ENCODE results near the gene WFDC10A.
"Not testable (repeated sequence)": the region's sequence is repeated elsewhere in the genome, so short reads cannot be mapped to it uniquely, and the experiment has no call there.

The WFDC10A gene

DNA sequence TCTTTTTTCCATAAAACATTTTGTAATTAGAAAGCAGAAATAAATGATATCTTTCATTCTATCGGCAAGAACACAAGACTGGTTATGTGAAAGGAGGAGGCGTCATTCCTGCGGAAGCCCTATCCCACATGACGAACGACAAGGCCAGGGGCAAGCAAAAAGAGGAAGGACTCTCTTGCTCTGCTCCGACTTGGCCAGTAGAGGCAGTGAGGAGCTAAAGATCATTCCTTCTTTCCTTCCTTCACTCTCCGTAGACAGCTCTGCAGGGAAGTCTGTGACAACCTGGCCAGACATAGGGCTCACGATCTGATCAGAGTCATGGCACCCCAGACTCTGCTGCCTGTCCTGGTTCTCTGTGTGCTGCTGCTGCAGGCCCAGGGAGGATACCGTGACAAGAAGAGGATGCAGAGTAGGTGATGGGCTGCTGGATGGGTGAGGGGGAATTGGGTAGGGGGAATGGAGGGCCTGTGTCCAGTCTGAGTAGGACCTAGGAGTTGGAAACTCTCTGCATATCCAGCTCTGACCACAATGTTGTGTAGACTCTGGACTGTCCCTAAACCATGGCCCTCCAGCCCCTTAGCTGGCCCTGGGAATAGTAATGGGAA, at the start of gene WFDC10A:
Gene WFDC10A (plus strand): TSS at position 244 of the 605 bp plus-strand sequence. CDS start 75 bp downstream, at position 319.
- DNase-seq: no peak

DNA sequence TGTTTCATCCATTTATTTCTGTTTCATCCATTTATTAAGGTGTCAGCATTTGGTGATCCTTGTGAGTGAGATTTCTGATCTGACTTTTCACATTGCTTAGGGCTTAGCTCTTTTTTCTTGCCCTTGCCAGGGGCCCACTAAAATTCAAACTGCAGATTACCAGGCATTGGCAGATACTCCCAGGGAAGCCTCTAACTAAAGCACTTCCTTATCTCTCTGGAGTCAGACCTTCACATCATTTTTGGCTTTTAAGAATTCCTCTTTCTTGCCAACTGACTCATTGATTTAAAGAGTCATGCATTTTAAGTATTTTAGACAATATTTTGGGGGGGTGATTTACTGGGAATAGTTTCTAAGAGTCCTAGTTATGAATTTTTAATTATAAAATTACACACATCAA, 47.8 kb upstream of the WFDC10A start:
- DNase-seq: no peak

DNA sequence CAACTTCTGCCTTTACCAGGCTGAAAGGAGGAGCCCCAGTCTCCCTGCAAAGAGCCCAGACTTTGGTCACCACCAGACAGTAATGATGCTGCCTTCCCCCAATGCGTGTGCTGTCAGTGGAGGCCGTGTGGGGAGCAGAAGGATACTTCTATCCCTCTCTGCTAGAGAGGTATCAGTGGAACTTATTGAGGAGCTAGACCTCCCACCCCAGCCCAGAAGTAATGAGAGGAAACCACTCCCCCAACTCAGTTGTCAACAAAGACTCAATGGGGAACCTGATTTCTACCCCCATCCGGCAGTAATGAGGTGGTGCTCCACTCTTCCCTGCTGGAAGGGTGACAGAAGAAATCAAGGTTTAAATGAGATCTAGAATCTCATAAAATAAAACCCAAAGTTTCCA, 46.0 kb upstream of the WFDC10A start:
- no peak for DNase-seq

DNA sequence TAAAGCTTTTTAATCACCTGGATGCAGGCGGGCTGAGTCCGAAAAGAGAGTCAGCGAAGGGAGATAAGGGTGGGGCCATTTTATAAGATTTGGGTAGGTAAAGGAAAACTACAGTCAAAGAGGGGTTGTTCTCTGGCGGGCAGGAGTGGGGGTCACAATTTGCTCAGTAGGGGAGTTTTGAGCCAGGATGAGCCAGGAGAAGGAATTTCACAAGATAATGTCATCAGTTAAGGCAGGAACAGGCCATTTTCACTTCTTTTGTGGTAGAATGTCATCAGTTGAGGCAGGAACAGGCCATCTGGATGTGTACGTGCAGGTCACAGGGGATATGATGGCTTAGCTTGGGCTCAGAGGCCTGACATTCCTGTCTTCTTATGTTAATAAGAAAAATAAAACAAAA, 45.2 kb upstream of the WFDC10A start:
- not testable (repeated sequence) for DNase-seq

DNA sequence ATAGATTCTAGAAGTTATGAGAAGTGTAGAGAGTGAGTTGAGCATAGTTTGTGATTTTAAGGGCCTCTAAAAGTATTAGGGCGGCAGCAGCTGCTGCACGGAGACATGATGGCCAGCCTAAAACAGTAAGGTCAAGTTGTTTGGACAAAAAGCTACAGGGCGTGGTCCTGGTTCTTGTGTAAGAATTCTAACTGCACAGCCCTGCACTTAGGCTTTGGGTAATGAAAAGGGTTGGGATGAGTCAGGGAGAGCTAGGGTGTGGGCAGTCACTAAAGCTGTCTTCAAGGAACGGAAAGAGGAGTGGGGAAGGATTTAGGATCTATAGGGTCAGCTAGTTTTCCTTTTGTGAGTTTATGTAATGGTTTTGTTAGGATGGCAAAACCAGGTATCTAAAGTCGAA, 43.6 kb upstream of the WFDC10A start:
- not testable (repeated sequence) for DNase-seq

DNA sequence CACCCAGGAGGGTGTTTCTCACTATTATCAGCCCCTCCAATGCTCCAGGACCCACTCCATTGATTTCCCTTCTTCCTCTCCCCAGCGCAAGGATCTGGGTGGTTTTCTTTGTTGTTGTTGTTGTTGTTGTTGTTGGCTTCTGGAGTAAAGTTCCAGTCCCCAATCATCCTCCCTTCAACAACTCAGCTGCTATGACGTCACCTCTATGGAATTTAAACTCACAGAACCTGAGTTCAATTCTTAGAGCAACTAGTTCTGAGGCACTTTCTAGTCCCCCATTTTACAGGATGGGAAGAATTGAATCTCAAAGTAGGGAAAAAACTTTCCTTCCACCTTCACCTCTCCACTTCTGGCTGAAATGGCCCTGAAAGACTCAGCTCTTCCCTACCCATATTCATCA, 40.7 kb upstream of the WFDC10A start:
- no peak for DNase-seq

DNA sequence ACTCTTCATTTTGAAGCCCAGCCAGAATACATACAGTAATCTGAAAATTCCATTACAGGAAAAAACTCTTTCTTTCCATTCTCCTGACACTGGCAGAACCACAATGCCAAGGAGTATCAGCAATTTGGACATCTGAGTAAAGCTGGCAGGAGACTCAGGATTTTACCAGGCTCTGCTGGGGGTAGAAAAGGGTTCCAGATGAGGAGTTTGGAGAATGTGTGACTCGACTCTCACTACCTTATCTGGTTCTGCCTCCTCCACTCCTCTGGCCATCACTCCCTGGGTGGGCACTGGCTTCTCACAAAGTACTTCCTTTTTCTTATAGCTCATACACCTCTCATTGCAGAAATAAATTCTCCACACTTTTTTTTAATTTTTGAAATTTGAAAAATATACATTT, 39.8 kb upstream of the WFDC10A start:
- DNase-seq: no peak

DNA sequence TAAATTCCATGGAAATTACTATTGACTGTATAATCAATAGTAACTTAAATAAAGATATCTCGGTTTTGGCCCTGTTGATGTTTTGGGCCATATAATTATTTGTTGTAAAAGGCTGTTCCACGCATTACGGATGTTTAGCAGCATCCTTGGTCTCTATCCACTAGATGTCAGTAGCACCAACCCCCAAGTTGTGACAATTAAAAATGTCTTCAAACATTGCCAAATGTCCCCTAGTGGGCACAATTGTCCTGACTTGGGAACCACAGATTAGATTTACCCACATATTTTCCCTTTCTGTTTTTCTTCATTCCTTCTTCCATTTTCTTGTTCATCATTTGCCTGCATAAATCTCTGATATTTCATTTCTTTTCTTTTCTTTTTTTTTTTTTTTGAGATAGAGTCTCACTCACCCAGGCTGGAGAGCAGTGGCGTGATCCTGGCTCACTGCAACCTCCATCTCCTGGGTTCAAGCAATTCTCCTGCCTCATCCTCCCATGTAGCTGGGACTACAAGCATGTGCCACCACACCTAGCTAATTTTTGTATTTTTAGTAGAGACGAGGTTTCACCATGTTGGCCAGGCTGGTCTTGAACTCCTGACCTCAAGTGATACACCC, 36.9 kb upstream of the WFDC10A start:
- no peak for DNase-seq

DNA sequence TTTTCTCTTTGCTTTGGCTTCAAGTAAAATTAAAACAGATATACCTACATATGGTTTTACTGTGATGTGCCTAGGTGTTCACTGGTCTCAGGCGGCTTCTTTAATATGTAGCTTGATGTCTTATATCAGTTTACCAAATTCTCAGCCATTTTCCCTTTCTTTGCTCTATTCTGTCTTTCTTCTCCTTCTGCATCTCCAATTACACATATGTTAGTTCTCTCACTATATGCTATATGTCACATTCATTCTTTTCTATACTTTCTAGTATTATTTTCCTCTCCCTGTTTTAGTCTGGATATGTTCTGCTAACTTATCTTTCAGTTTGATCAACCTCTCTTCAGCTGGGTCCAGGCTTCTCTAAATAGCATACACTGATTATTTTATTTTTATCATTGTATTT, 36.0 kb upstream of the WFDC10A start:
- no peak for DNase-seq

DNA sequence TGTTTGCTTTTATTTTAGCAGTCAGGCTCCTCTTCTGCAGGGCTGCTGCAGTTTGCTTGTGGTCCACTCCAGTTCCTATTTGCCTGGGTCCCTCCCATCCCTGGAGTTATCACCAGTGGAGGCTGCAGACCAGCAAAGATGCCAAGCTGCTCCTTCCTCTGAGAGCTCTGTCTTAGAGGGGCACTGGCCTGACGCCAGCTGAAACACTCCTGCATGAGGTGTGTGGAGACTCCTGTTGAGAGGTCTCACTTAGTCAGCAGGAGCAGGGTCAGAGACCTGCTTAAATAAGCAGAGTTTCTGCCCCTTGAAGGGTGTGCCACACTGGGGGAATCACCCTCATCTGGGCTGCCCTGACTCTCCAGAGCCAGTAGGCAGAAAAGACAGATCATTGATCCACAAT, 34.3 kb upstream of the WFDC10A start:
- no peak for DNase-seq

DNA sequence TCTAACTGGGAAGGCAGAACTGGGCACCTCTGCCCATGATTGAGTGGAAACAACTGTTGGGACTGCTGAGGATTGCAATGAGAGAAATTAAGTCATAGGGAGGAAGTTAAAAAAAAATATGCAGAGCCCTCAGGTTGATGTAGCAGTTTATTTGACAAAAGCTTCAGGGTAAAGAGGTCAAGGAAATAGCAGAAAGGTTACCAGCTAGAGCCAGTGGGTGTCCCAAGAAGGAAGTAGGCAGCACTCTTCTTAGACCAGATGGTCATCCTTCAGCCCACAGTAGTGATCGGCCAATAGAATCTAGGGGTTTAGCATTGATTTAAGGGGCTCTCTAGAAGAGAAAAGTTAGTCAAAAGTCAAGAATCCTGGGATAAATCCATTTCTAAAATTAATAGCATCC, 21.7 kb upstream of the WFDC10A start:
- DNase-seq: no peak

DNA sequence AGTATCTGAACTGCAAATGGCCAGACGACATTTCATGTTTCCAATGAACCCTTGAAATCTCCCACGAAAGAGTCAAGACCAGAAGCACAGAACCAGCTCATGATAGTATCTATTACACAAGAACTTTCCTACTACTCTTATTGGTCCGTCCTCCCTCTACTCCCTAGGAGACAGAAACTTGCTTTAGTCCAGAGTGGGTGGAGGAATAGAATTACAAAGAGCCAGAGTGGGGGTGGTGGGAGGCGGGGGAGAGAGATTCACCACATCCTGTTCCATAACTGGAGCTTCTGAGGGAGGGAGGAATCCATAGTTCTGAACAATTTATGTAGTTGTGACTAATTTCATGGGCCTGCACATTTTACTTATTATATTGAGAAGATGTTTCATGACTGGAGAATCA, 18.5 kb upstream of the WFDC10A start:
- no peak for DNase-seq

DNA sequence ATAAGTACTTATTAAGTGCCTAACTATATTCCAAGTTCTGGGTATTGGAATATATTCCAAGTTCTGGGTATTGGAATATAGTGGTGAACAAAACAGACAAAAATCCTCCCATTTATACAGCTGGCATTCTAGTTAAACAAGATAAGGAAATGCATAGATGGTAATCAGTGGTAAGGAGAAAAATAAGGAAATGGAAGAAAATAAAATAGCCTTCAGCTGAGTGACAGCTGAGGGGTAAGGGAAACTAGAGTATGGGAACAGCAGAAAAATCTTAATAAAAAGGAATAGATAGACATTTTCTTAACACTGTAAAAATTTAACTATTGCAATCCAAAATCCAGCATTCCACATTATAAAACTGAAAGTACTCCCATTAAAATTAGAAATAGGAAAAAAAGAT, 17.2 kb upstream of the WFDC10A start:
- DNase-seq: no peak

DNA sequence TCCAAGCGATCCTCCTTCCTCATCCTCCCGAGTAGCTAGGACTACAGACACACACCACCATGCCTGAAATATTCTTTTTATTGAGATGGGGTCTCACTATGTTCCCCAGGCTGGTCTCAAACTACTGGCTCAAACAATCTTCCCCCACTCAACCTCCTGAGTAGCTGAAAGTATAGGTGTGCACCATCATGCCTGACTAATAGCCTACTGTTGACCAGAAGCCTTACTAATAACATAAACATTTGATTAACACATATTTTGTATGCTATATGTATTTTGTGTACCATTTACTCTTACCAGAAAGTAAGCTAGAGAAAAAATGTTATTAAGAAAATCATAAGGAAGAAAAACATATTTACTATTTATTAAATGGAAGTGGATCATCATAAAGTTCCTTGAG, 11.9 kb upstream of the WFDC10A start:
- no peak for DNase-seq

DNA sequence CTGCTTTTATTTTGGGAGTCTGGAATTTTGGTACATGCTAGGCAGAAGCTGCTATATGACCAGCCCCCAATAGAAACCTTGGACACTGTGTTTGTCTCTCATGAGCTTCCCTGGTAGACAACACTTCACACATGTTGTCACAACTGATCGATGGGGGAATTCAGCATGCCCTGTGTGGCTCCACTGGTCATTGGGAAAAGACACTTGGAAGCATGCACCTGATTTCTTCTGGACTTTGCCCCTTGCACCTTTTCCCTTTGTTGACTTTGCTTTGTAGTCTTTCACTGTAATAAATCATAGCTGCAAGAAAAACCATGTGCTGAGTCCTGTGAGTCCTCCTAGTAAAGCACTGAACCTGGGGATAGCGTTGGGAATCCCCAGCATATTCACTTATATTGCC, 7.9 kb upstream of the WFDC10A start:
- DNase-seq: no peak

DNA sequence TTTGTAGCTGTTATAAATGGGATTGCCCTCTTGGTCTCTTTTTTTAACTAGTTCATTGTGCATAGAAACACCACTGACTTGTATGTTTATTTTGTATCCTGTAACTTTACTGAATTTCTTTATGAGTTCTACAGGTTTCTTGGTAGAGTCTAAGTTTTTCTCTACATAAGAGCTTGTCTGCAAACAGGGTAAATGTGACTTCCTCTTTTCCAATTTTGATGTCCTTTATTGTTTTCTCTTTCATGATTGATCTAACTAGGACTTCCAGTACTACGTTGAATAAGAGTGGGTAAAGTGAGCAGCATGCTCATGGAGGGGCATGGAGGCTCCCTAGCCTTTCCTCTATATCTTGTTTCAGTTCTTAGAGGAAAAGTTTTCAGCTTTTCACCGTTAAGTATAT, 3.0 kb upstream of the WFDC10A start:
- DNase-seq: no peak

DNA sequence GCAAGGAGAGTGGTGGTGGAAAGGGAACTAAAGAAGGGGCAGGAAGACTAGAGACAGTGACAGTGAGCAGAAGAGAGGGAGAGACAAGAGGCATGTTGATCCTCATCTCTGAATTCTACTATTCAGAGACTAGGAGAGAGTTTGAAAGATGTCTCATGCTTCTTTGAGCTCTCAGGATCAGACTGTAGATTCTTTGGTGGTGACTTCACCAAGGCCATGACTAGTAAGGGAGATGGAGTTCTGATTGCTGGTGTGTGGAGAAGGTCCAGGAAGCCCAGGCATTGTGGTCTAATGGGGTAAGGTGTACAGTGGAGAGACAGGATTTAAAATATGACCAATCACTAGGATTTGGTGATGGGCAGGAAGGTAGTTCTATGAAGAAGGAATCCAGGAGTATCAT, 832 bp downstream of the WFDC10A start:
- no peak for DNase-seq

DNA sequence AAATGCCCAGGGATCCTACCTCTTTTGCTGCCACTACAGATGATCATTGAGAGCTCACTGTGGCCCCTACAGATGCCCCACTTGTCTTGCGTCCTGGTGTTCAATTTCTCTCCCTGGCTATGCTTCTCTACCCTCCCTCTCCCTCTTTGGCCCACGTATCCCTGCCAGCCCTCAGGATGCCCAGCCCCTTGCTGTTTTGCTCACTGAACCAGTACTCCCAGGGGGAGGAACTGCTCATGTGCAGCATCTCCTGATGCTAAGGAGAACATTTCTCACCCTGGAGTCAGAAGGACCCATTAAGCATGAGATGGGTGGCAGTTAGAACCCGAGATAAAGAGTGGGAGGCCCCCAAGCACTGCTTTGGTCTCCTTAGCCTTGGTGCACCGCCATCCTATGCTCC, 1.6 kb downstream of the WFDC10A start, which contains the start of gene WFDC9:
Gene WFDC9 (minus strand): TSS at position 101 of the 400 bp plus-strand sequence. CDS start 21,103 bp downstream, outside the sequence.
- DNase-seq: no peak

DNA sequence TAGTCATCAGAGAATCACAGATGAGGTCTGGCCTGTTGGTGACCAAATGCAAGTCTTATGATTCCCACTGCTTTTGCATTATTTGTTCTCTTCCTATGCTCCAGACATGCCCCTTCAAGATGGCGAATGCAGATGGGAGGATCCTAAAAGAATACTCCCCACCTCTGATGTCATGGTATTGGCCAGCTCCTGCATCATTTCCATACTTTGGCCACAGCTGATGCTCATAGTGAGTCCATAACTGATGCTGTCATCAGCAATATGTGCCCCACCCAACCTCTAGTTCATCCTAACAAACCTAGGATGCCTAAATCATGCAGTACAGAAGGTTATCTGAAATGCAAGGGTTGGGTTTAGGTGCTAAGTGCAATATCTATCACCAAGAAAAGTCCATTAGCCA, 7.0 kb downstream of the WFDC10A start:
- DNase-seq: no peak

DNA sequence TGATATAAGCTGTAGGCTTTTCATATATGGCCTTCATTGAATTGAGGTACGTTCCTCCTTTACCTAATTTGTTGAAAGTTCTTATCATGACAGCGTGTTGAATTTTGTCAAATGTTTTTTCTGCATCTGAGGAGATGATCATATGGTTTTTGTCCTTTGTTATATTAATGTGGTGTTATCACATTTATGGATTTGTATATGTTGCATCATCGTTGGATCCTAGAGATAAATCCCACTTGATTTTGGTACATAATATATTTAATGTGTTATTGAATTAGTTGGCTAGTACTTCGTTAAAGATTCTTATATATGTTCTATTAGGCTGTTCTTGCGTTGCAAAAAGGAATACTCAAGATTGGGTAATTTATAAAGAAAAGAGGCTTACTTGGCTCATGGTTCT, 10.1 kb downstream of the WFDC10A start:
- DNase-seq: no peak

DNA sequence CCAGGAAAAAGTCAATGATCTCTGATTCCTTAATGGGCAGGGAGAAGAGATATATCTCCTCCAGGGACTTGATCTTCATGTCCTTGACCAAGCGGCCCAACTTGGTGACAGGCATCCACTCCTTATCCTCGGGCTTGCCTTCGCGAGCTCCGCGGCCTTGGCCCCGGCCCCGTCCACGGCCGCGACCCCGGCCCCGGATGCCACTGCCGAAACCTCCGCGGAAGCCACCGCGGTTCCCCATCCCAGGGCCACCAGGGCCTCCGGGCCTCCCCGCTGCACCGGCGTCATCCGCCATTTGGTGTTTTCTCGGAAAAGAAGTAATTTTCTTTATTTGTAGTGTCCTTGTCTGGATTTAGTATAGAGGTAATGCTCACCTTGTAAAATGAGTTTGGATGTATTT, 11.5 kb downstream of the WFDC10A start:
- not testable (repeated sequence) for DNase-seq

DNA sequence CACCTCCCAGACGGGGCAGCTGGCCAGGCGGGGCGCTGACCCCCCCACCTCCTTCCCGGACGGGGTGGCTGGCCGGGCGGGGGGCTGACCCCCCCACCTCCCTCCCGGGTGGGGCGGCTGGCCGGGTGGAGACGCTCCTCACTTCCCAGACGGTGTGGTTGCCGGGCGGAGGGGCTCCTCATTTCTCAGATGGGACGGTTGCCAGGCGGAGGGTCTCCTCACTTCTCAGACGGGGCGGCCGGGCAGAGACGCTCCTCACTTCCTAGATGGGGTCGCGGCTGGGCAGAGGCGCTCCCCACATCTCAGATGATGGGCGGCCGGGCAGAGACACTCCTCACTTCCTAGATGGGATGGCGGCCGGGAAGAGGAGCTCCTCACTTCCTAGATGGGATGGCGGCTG, 16.3 kb downstream of the WFDC10A start:
- not testable (repeated sequence) for DNase-seq

DNA sequence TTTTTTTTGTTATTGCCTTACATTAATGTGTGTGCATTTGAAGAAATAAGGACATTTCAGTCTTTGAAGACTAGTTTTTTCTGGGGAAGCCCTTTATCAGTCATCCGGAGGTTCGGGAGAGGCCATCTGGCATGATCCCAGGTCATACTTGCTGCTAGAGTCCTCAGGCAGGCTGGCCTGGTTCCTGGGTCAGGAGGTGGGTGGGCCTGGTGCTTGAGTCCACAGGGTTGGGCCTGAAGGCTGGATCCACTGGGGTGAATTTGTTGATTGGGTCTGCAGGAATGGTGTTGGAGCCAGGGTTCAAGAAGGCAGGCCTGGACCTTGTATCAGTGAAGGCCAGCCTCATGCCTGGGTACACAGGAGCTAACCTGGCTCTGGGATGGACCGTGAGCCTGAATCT, 17.3 kb downstream of the WFDC10A start:
- no peak for DNase-seq

DNA sequence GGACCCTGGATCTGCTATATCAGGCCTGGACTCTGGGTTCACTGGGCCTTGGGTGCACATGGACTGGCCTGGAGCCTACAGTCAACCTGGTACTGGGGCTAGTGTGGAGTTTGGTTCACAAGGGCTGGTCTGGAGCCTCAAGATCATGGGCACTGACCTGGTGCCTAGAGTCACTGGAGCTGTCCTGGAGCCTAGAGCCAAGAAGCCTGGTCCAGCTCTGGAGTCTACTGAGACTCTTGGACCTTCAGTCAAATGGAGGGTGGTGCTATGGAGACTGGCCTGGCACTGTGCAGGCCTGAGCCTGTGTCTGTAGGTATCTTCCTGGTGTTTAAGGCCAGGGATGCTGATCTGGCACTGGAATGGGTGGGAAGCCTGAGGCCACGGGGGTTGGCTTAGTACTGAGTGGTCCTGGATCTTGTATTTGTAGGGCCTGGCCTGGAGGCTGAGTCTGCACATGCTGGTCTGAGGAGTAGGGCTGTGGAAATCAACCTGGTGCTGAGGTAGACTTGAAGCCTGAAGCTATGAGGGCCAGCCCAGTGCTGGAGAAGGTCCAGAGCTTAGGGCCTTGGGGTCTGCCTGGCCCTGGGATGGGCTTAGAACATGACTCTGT, 18.0 kb downstream of the WFDC10A start:
- DNase-seq: no peak
